ENCODE measurements around the gene RABGAP1L. TPM values are rescaled to one million over a fixed set of nuclear protein-coding genes. Genes with fewer than 3 reads are reported as not detected.

RABGAP1L gene
- total and polyA plus RNA-seq, 2 experiments from 2014 or later: 9.2 to 21.4 TPM

- H3K36me3 ChIP-seq: no peaks in the 10 kb centered on the region
- no peak overlapping the region for H3K27ac ChIP-seq
- no peak overlapping the region for H3K4me3 ChIP-seq
- peak in 1 of 2 donors; percentile 52 for DNase-seq (ENCODE audit: low read depth in 1 of 2, low spot score in 1 of 2)
- no peaks in the 10 kb centered on the region for H3K4me1 ChIP-seq (ENCODE audit: low read depth)
- no peak for TF ChIP-seq CTCF (IDR thresholded peaks at IDR 0.05; ENCODE audit: low read depth, low read length)
- H3K27me3 ChIP-seq: no peaks in the 10 kb centered on the region
- no peaks in the 10 kb centered on the region for H3K9me3 ChIP-seq (ENCODE audit: low read depth)
Measured at GRCh38 chr1:174789399-174789798, 630.1 kb downstream of the RABGAP1L start.

GRCh38 chr1:174791863-174792262 lies 632.5 kb downstream of the RABGAP1L start:
- no peaks in the 10 kb centered on the region for H3K4me1 ChIP-seq (ENCODE audit: low read depth)
- no peak overlapping the region for H3K4me3 ChIP-seq
- DNase-seq (ENCODE audit: low read depth in 1 of 2, low spot score in 1 of 2): no peak
- no peak overlapping the region for H3K27ac ChIP-seq
- no peak for TF ChIP-seq CTCF (IDR thresholded peaks at IDR 0.05; ENCODE audit: low read depth, low read length)
- H3K9me3 ChIP-seq (ENCODE audit: low read depth): no peaks in the 10 kb centered on the region
- H3K27me3 ChIP-seq: no peaks in the 10 kb centered on the region
- H3K36me3 ChIP-seq: no peaks in the 10 kb centered on the region

GRCh38 chr1:174794861-174795260 lies 635.5 kb downstream of the RABGAP1L start:
- H3K9me3 ChIP-seq (ENCODE audit: low read depth): no peaks in the 10 kb centered on the region
- peaks cover under 1% of the 10 kb centered on the region for H3K4me1 ChIP-seq (ENCODE audit: low read depth)
- no peak for TF ChIP-seq CTCF (IDR thresholded peaks at IDR 0.05; ENCODE audit: low read depth, low read length)

GRCh38 chr1:174795806-174796205 lies 636.5 kb downstream of the RABGAP1L start:
- H3K4me1 ChIP-seq (ENCODE audit: low read depth): peaks cover 7% of the 10 kb centered on the region
- H3K27me3 ChIP-seq: no peaks in the 10 kb centered on the region
- TF ChIP-seq CTCF (IDR thresholded peaks at IDR 0.05; ENCODE audit: low read depth, low read length): no peak
- no peaks in the 10 kb centered on the region for H3K9me3 ChIP-seq (ENCODE audit: low read depth)
- DNase-seq (ENCODE audit: low read depth in 1 of 2, low spot score in 1 of 2): no peak
- no peak overlapping the region for H3K4me3 ChIP-seq
- no peaks in the 10 kb centered on the region for H3K36me3 ChIP-seq
- H3K27ac ChIP-seq: no peak overlapping the region

More at GRCh38 chr1:174794861-174795260, 635.5 kb downstream of the RABGAP1L start:
- DNase-seq (ENCODE audit: low read depth in 1 of 2, low spot score in 1 of 2): no peak
- no peaks in the 10 kb centered on the region for H3K36me3 ChIP-seq
- H3K4me3 ChIP-seq: no peak overlapping the region
- no peak overlapping the region for H3K27ac ChIP-seq
- H3K27me3 ChIP-seq: no peaks in the 10 kb centered on the region

- DNase-seq (ENCODE audit: low read depth in 1 of 2, low spot score in 1 of 2): no peak
Measured at GRCh38 chr1:174797398-174797797, 638.1 kb downstream of the RABGAP1L start.

More at GRCh38 chr1:174797398-174797797, 638.1 kb downstream of the RABGAP1L start:
- H3K27ac ChIP-seq: no peak overlapping the region
- TF ChIP-seq CTCF (IDR thresholded peaks at IDR 0.05; ENCODE audit: low read depth, low read length): no peak
- H3K27me3 ChIP-seq: no peaks in the 10 kb centered on the region
- peaks cover 7% of the 10 kb centered on the region for H3K4me1 ChIP-seq (ENCODE audit: low read depth)
- no peaks in the 10 kb centered on the region for H3K36me3 ChIP-seq
- no peak overlapping the region for H3K4me3 ChIP-seq
- no peaks in the 10 kb centered on the region for H3K9me3 ChIP-seq (ENCODE audit: low read depth)

All from cardiac muscle cell (in vitro differentiated cells and primary cell).